Pancreas (tissue), 10 donors: Measurements from ENCODE around the gene EIF4A3. TPM values are rescaled to one million over a fixed set of nuclear protein-coding genes. Genes with fewer than 3 reads are reported as not detected.

Source experiments
- ATAC-seq, 4 donors: fragments of 200-7000 bp; cut with Tn5 transposase; one replicate each; pipeline versions ENCODE4 v1.8.0 to v1.9.1; 2020; ENCODE audit warnings: mild to moderate bottlenecking in 4 of 4, moderate library complexity in 4 of 4
- DNase-seq, 6 donors: peaks; one replicate each; pipeline ENCODE4 v3.0.0-alpha.2; 2020
- FAIRE-seq: peaks from 2 replicates; lab custom pipeline; 2012; peaks lifted over from hg19 to GRCh38; lab: Jason Lieb, UNC
- H3K27ac ChIP-seq, 4 donors: fragments of 200-600 bp; sonication (generic); 1 replicate in 3 of 4; 2 replicates in 1 of 4; pipeline versions ENCODE4 v1.5.0 to v1.8.0; 2020
- H3K27me3 ChIP-seq, 4 donors: fragments of 200-600 bp; one replicate each; pipeline ENCODE4 v1.8.0; 2021
- H3K36me3 ChIP-seq, 3 donors: fragments of 200-600 bp; sonication (generic) in 1 of 3; one replicate each; pipeline versions ENCODE4 v1.5.0 to v1.8.0; 2020 to 2021
- H3K4me1 ChIP-seq, 3 donors: fragments of 200-600 bp; one replicate each; pipeline ENCODE4 v1.8.0; 2021
- H3K4me3 ChIP-seq, 4 donors: fragments of 200-600 bp; sonication (generic) in 2 of 4; one replicate each; pipeline versions ENCODE4 v1.5.0 to v1.8.0; 2020 to 2021
- H3K9me3 ChIP-seq, 4 donors: fragments of 200-600 bp; one replicate each; pipeline ENCODE4 v1.8.0; 2021
- WGBS, 2 donors: extraction: QIAGEN DNeasy Blood & Tissue Kit; methylation state at CpG; one replicate each; pipeline ENCODE4 v1.1.7; 2013; 5-methylcytosine and 5-hydroxymethylcytosine counted together
- intact Hi-C, 3 donors: fragments of 100-400 bp; cut with DNase I; formaldehyde crosslinking; loops; one replicate each; pipeline versions ENCODE4 v1.11.1 to v1.14.2; 2022
- polyA plus RNA-seq, 2 donors: library from polyadenylated mRNA; stranded (reverse); fragments of 200-250 nt; gene quantifications; one replicate each; pipeline ENCODE4 v1.2.3, GENCODE V29; 2013
- total RNA-seq, 6 donors: library from RNA; stranded (reverse); fragmentation: NEBNext Ultra II Directional in 4 of 6; extraction: Animal tissue kit (Norgen Biotek cat#: 25700) in 4 of 6; gene quantifications; one replicate each; pipeline versions ENCODE4 v1.2.1 to v1.2.4, GENCODE V29; 2021 to 2023
- TF ChIP-seq, protein P1 (sequence below), 4 donors: fragments of 200-600 bp; sonication (generic) in 3 of 4; IDR thresholded peaks; one replicate each; pipeline versions ENCODE4 v1.5.0 to v1.8.0; 2021; ENCODE audit warnings: antibody characterized with exemption in 4 of 4
- donor health status: healthy with polysubstance abuse.
- donor health status: DM: no; HTN: no; CAD: no; lungs with moderate emphysema.
- donor health status: DM: no; HTN: no; CAD: no.
- donor health status: control.
- donor health status: control.
- donor health status: Bipolar disorder and iron deficiency.
- donor health status: DM: yes; HTN: yes; CAD: no.
- donor health status: DM: no; HTN: no; CAD: no.
- donor health status: DM: no; HTN: no; CAD: no.
- donor health status: DM: yes; HTN: yes; CAD: no.

EIF4A3 gene
- total and polyA plus RNA-seq, 8 donors = 16.2 to 37.2 (median 30.2) TPM

DNA sequence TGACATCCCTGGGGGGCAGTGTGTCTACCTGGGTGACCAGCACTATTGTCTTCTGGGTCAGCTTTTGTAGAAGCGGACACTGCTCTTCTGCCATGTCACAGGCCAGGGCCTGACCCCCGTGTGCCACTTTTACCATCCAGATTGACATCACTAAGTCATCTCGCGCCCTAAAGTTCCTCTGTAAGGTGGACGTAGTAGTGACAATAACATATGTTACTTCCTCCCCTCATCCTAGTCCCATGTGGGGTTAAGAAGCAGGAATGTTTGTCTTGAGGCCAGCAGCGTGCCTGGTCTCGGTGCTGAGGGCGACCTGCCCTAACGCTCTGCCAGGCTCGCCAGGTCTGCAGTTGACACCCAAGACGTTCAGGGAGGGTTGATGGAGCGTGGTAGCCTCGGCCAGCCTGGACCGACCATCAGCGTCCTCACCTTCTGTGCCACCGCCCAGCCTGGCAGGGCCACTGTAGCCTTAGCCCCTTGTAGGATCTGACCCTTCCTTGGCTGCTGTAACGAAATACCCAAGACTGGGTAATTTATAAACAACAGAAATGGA lies 24.8 kb downstream of the EIF4A3 start:
- Histone ChIP-seq H3K36me3 (no peaks in the 10 kb centered on the region), H3K4me3 (no peak overlapping the region), H3K27me3 (no peaks in the 10 kb centered on the region), H3K4me1 (peaks cover 0 to 6% (median 0%) of the 10 kb centered on the region in 3 donors), H3K9me3 (no peaks in the 10 kb centered on the region), H3K27ac (no peak overlapping the region)
- no peak for DNase-seq
- WGBS, 2 donors = 86 to 89% methylated on average over 17 of the region's 17 CpGs
- ATAC-seq = no peak
- intact Hi-C loops = no loop called here
- TF ChIP-seq, protein P1, sequence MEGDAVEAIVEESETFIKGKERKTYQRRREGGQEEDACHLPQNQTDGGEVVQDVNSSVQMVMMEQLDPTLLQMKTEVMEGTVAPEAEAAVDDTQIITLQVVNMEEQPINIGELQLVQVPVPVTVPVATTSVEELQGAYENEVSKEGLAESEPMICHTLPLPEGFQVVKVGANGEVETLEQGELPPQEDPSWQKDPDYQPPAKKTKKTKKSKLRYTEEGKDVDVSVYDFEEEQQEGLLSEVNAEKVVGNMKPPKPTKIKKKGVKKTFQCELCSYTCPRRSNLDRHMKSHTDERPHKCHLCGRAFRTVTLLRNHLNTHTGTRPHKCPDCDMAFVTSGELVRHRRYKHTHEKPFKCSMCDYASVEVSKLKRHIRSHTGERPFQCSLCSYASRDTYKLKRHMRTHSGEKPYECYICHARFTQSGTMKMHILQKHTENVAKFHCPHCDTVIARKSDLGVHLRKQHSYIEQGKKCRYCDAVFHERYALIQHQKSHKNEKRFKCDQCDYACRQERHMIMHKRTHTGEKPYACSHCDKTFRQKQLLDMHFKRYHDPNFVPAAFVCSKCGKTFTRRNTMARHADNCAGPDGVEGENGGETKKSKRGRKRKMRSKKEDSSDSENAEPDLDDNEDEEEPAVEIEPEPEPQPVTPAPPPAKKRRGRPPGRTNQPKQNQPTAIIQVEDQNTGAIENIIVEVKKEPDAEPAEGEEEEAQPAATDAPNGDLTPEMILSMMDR (IDR thresholded peaks at IDR 0.05) = no peak
- no peak for FAIRE-seq

DNA sequence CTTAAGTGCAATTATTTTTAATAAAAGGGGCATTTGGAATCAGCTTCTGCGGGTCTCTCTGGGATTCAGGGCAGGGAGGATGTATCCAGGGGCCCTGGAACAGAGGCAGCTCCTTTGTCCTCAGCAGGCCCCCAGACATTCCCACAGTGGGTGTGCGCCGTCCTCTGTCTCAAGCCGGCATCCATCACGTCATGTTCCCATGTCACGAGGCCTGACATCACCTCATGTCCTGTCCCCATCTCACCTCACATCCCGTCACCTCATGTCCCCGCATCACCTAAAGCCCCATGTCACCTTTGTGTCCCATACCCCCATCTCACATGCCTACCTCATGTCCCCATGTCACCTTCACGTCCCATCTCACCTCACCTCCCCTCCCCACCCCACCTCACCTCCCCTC lies 27.1 kb downstream of the EIF4A3 start:
- H3K27ac ChIP-seq = no peak overlapping the region
- H3K27me3 ChIP-seq = no peaks in the 10 kb centered on the region
- TF ChIP-seq, protein P1 (IDR thresholded peaks at IDR 0.05) = no peak
- no peak for DNase-seq
- WGBS, 2 donors = 86 to 88% methylated on average over 9 of the region's 9 CpGs
- ATAC-seq = no peak
- no peak overlapping the region for H3K4me3 ChIP-seq
- H3K4me1 ChIP-seq = peaks cover 0 to 6% (median 0%) of the 10 kb centered on the region in 3 donors
- FAIRE-seq = no peak
- H3K36me3 ChIP-seq = no peaks in the 10 kb centered on the region
- H3K9me3 ChIP-seq = no peaks in the 10 kb centered on the region
- intact Hi-C loops = no loop called here

GRCh38 chr17:80119271-80119791 lies 27.6 kb downstream of the EIF4A3 start:
- FAIRE-seq = no peak
- WGBS, 2 donors = 91 to 93% methylated on average over 23 to 24 of the region's 24 CpGs
- TF ChIP-seq, protein P1 (IDR thresholded peaks at IDR 0.05) = no peak

DNA sequence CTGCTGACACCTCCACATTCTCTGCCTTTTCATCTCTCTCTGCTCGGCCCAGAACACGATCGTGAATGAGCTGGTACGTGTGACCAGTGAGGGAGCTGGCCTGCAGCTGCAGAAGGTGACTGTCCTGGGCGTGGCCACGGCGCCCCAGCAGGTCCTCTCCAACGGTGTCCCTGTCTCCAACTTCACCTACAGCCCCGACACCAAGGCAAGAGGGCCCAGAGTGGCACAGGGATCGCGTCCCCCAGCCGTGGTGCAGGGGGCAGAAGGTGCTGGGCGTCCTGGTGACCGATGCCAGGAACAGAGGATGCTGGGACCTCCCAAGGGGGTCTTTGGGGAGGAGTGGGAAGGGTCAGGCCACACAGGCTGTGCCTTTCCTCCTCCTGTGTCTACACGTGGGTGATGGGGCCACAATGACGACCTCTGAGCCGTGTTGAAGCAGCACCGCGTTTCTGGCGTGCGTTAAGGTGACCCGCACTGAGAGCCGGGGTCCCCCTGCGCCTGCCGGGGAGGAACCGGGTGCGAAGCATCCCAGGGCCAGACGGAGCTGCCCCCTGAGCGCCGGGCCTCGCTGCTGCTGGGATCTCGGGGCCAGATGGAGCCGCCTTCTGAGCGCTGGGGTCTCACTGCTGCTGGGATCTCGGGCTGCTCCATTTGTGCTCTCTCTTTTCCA lies 28.2 kb downstream of the EIF4A3 start:
- FAIRE-seq = no peak
- TF ChIP-seq, protein P1 (IDR thresholded peaks at IDR 0.05) = no peak
- Histone ChIP-seq H3K27ac (no peak overlapping the region), H3K4me3 (no peak overlapping the region), H3K4me1 (no peaks in the 10 kb centered on the region), H3K36me3 (no peaks in the 10 kb centered on the region), H3K9me3 (no peaks in the 10 kb centered on the region), H3K27me3 (no peaks in the 10 kb centered on the region)
- intact Hi-C loops = no loop called here
- WGBS, 2 donors = 91% methylated on average over 35 of the region's 35 CpGs
- no peak for ATAC-seq
- no peak for DNase-seq

More at GRCh38 chr17:80119271-80119791, 27.6 kb downstream of the EIF4A3 start:
- Histone ChIP-seq H3K36me3 (no peaks in the 10 kb centered on the region), H3K27me3 (no peaks in the 10 kb centered on the region), H3K9me3 (no peaks in the 10 kb centered on the region), H3K4me1 (peaks cover 0 to 5% (median 0%) of the 10 kb centered on the region in 3 donors), H3K4me3 (no peak overlapping the region), H3K27ac (no peak overlapping the region)
- intact Hi-C loops = no loop called here
- ATAC-seq (no peak), DNase-seq (no peak)
